IPS-18a (cell line): Measurements from ENCODE around the gene PARK7.

Experiments used
- H3K27ac ChIP-seq: one replicate; pipeline ENCODE4 v1.5.1; 2013; ENCODE audit warnings: low read length
- H3K27me3 ChIP-seq: one replicate; pipeline ENCODE4 v1.6.1; 2013; ENCODE audit warnings: mild to moderate bottlenecking, low read length; ENCODE audit not compliant: control insufficient read depth, insufficient read depth
- H3K36me3 ChIP-seq: one replicate; pipeline ENCODE4 v1.6.1; 2013; ENCODE audit warnings: low read depth, low read length; ENCODE audit not compliant: control insufficient read depth
- H3K4me1 ChIP-seq: one replicate; pipeline ENCODE4 v1.6.1; 2013; ENCODE audit warnings: low read depth, low read length; ENCODE audit not compliant: control insufficient read depth
- H3K4me3 ChIP-seq: one replicate; pipeline ENCODE4 v1.5.1; 2013; ENCODE audit warnings: low read length
- H3K9ac ChIP-seq: one replicate; pipeline ENCODE4 v1.6.1; 2013; ENCODE audit warnings: mild to moderate bottlenecking, low read length, moderate library complexity
- H3K9me3 ChIP-seq: one replicate; pipeline ENCODE4 v1.6.1; 2013; ENCODE audit warnings: low read depth, low read length; ENCODE audit not compliant: control insufficient read depth

PARK7 gene

GRCh38 chr1:7929637-7930036, 31.9 kb upstream of the PARK7 start:
- Histone ChIP-seq H3K9ac (no peak overlapping the region), H3K27me3 (no peaks in the 10 kb centered on the region), H3K4me1 (no peaks in the 10 kb centered on the region), H3K4me3 (no peak overlapping the region), H3K9me3 (no peaks in the 10 kb centered on the region), H3K27ac (no peak overlapping the region), H3K36me3 (no peaks in the 10 kb centered on the region)

- H3K27me3 ChIP-seq = no peaks in the 10 kb centered on the region
- H3K36me3 ChIP-seq = no peaks in the 10 kb centered on the region
- no peaks in the 10 kb centered on the region for H3K4me1 ChIP-seq
- no peaks in the 10 kb centered on the region for H3K9me3 ChIP-seq
- no peak overlapping the region for H3K9ac ChIP-seq
- H3K27ac ChIP-seq = no peak overlapping the region
- no peak overlapping the region for H3K4me3 ChIP-seq
Measured at GRCh38 chr1:7930645-7931445, 30.7 kb upstream of the PARK7 start.

GRCh38 chr1:7931446-7931812, 30.1 kb upstream of the PARK7 start:
- Histone ChIP-seq H3K36me3 (no peaks in the 10 kb centered on the region), H3K9ac (no peak overlapping the region), H3K9me3 (no peaks in the 10 kb centered on the region), H3K4me1 (no peaks in the 10 kb centered on the region), H3K27ac (no peak overlapping the region), H3K4me3 (no peak overlapping the region), H3K27me3 (no peaks in the 10 kb centered on the region)

- no peaks in the 10 kb centered on the region for H3K27me3 ChIP-seq
- H3K9ac ChIP-seq = no peak overlapping the region
- H3K4me1 ChIP-seq = no peaks in the 10 kb centered on the region
- no peaks in the 10 kb centered on the region for H3K36me3 ChIP-seq
- no peak overlapping the region for H3K27ac ChIP-seq
- no peaks in the 10 kb centered on the region for H3K9me3 ChIP-seq
- no peak overlapping the region for H3K4me3 ChIP-seq
Measured at GRCh38 chr1:7932524-7933138, 28.9 kb upstream of the PARK7 start.

GRCh38 chr1:7938070-7938469, 23.4 kb upstream of the PARK7 start:
- no peaks in the 10 kb centered on the region for H3K36me3 ChIP-seq
- H3K27ac ChIP-seq = no peak overlapping the region
- no peaks in the 10 kb centered on the region for H3K9me3 ChIP-seq
- H3K4me3 ChIP-seq = no peak overlapping the region
- H3K27me3 ChIP-seq = peaks cover 29% of the 10 kb centered on the region
- H3K4me1 ChIP-seq = no peaks in the 10 kb centered on the region
- H3K9ac ChIP-seq = no peak overlapping the region

GRCh38 chr1:7940034-7940433, 21.5 kb upstream of the PARK7 start:
- Histone ChIP-seq H3K27me3 (peaks cover 38% of the 10 kb centered on the region), H3K36me3 (no peaks in the 10 kb centered on the region), H3K4me3 (no peak overlapping the region), H3K27ac (no peak overlapping the region), H3K4me1 (no peaks in the 10 kb centered on the region), H3K9ac (no peak overlapping the region), H3K9me3 (no peaks in the 10 kb centered on the region)

- no peak within 1 kb of the TSS for H3K9ac ChIP-seq
- no peak within 1 kb of the TSS for H3K27ac ChIP-seq
- no peak within 1 kb of the TSS for H3K4me3 ChIP-seq
- no peaks in the 10 kb centered on the region for H3K36me3 ChIP-seq
- no peaks in the 10 kb centered on the region for H3K4me1 ChIP-seq
- no peaks in the 10 kb centered on the region for H3K9me3 ChIP-seq
- H3K27me3 ChIP-seq = peaks cover 38% of the 10 kb centered on the region
Measured at GRCh38 chr1:7940745-7941436, 20.6 kb upstream of the PARK7 start, which contains the start of gene TNFRSF9. TSS of gene TNFRSF9 (minus strand) at chr1:7940839. CDS start at chr1:7939994, 845 bp downstream.

- Histone ChIP-seq H3K4me3 (no peak overlapping the region), H3K27me3 (peaks cover 38% of the 10 kb centered on the region)
Measured at GRCh38 chr1:7941437-7941793, 20.1 kb upstream of the PARK7 start.

GRCh38 chr1:7942214-7942921, 19.1 kb upstream of the PARK7 start:
- H3K27ac ChIP-seq = no peak overlapping the region
- H3K36me3 ChIP-seq = no peaks in the 10 kb centered on the region
- H3K9me3 ChIP-seq = no peaks in the 10 kb centered on the region
- H3K9ac ChIP-seq = no peak overlapping the region
- no peaks in the 10 kb centered on the region for H3K4me1 ChIP-seq
- H3K27me3 ChIP-seq = peaks cover 38% of the 10 kb centered on the region
- H3K4me3 ChIP-seq = peak overlapping the region; percentile 16

More at GRCh38 chr1:7941437-7941793, 20.1 kb upstream of the PARK7 start:
- Histone ChIP-seq H3K9ac (no peak overlapping the region), H3K4me1 (no peaks in the 10 kb centered on the region), H3K36me3 (no peaks in the 10 kb centered on the region), H3K27ac (no peak overlapping the region), H3K9me3 (no peaks in the 10 kb centered on the region)

GRCh38 chr1:7943251-7943650, 18.3 kb upstream of the PARK7 start:
- Histone ChIP-seq H3K9ac (no peak overlapping the region), H3K4me1 (no peaks in the 10 kb centered on the region), H3K27me3 (peaks cover 38% of the 10 kb centered on the region), H3K9me3 (no peaks in the 10 kb centered on the region), H3K36me3 (no peaks in the 10 kb centered on the region), H3K27ac (no peak overlapping the region), H3K4me3 (no peak overlapping the region)

- Histone ChIP-seq H3K27ac (no peak overlapping the region), H3K27me3 (no peaks in the 10 kb centered on the region), H3K4me3 (no peak overlapping the region), H3K9me3 (no peaks in the 10 kb centered on the region), H3K9ac (no peak overlapping the region), H3K4me1 (no peaks in the 10 kb centered on the region), H3K36me3 (no peaks in the 10 kb centered on the region)
Measured at GRCh38 chr1:7948960-7949359, 12.6 kb upstream of the PARK7 start.
